ENCODE results near the gene CDIPT.

Gene CDIPT

GRCh38 chr16:29868396-29869009 lies 5.5 kb upstream of the CDIPT start:
- no peak overlapping the region for H2AFZ ChIP-seq (ENCODE audit: low read depth)
- no peaks in the 10 kb centered on the region for H3K79me2 ChIP-seq (ENCODE audit: insufficient read depth, low read depth)
- H3K9ac ChIP-seq = no peak overlapping the region
- H3K4me3 ChIP-seq (IDR thresholded peaks at IDR 0.05; ENCODE audit: insufficient read depth, low read depth, low read length) = no peak overlapping the region
- TF ChIP-seq CTCF (conservative IDR thresholded peaks at IDR 0.05; ENCODE audit: low read depth, low read length) = no peak
- H4K20me1 ChIP-seq (ENCODE audit: insufficient read depth) = no peaks in the 10 kb centered on the region
- no peak overlapping the region for H3K27ac ChIP-seq
- H3K36me3 ChIP-seq (ENCODE audit: insufficient read depth) = no peaks in the 10 kb centered on the region
- peaks cover 5% of the 10 kb centered on the region for H3K4me1 ChIP-seq (ENCODE audit: low read depth, poor library complexity, severe bottlenecking)
- H3K27me3 ChIP-seq (ENCODE audit: insufficient read depth, low read depth) = no peaks in the 10 kb centered on the region; the same call in 1 of the 2 replicates
- no peak overlapping the region for H3K4me2 ChIP-seq

- Histone ChIP-seq H3K4me2 (no peak overlapping the region), H3K79me2 (ENCODE audit: insufficient read depth, low read depth) (peaks cover 13% of the 10 kb centered on the region; the same call in 1 of the 2 replicates), H3K27ac (no peak overlapping the region), H4K20me1 (ENCODE audit: insufficient read depth) (no peaks in the 10 kb centered on the region), H3K4me3 (IDR thresholded peaks at IDR 0.05; ENCODE audit: insufficient read depth, low read depth, low read length) (no peak overlapping the region), H3K36me3 (ENCODE audit: insufficient read depth) (peaks cover 4% of the 10 kb centered on the region; the same call in 1 of the 2 replicates), H3K9ac (no peak overlapping the region), H2AFZ (ENCODE audit: low read depth) (0 out of 2 replicates have a peak overlapping the region, but pooled peaks have one; percentile 85), H3K4me1 (ENCODE audit: low read depth, poor library complexity, severe bottlenecking) (peaks cover 17% of the 10 kb centered on the region), H3K27me3 (ENCODE audit: insufficient read depth, low read depth) (no peaks in the 10 kb centered on the region; the same call in 1 of the 2 replicates)
- no peak for TF ChIP-seq CTCF (conservative IDR thresholded peaks at IDR 0.05; ENCODE audit: low read depth, low read length)
Measured at GRCh38 chr16:29864205-29864604, 1.2 kb upstream of the CDIPT start.

- Histone ChIP-seq H3K9ac (peak overlapping the region; percentile 85; the same call in 1 of the 2 replicates), H3K4me3 (IDR thresholded peaks at IDR 0.05; ENCODE audit: insufficient read depth, low read depth, low read length) (no peak overlapping the region), H3K4me1 (ENCODE audit: low read depth, poor library complexity, severe bottlenecking) (peaks cover 17% of the 10 kb centered on the region), H2AFZ (ENCODE audit: low read depth) (peak overlapping the region; percentile 85), H3K27me3 (ENCODE audit: insufficient read depth, low read depth) (no peaks in the 10 kb centered on the region; the same call in 1 of the 2 replicates), H3K27ac (no peak overlapping the region), H4K20me1 (ENCODE audit: insufficient read depth) (no peaks in the 10 kb centered on the region), H3K79me2 (ENCODE audit: insufficient read depth, low read depth) (peaks cover 13% of the 10 kb centered on the region; the same call in 1 of the 2 replicates), H3K4me2 (peak overlapping the region; percentile 99), H3K36me3 (ENCODE audit: insufficient read depth) (peaks cover 4% of the 10 kb centered on the region; the same call in 1 of the 2 replicates)
- no peak; the same call in 1 of the 2 replicates for TF ChIP-seq CTCF (conservative IDR thresholded peaks at IDR 0.05; ENCODE audit: low read depth, low read length)
Measured at GRCh38 chr16:29863669-29863984, 601 bp upstream of the CDIPT start.

GRCh38 chr16:29862383-29862883 lies 593 bp downstream of the CDIPT start:
- Histone ChIP-seq H3K9ac (peak overlapping the region; percentile 85), H3K4me1 (ENCODE audit: low read depth, poor library complexity, severe bottlenecking) (peaks cover 17% of the 10 kb centered on the region), H3K79me2 (ENCODE audit: insufficient read depth, low read depth) (peaks cover 13% of the 10 kb centered on the region; the same call in 1 of the 2 replicates), H3K4me3 (IDR thresholded peaks at IDR 0.05; ENCODE audit: insufficient read depth, low read depth, low read length) (no peak overlapping the region), H3K4me2 (peak overlapping the region; percentile 99), H3K27me3 (ENCODE audit: insufficient read depth, low read depth) (no peaks in the 10 kb centered on the region; the same call in 1 of the 2 replicates), H3K36me3 (ENCODE audit: insufficient read depth) (peaks cover 4% of the 10 kb centered on the region; the same call in 1 of the 2 replicates), H3K27ac (no peak overlapping the region), H2AFZ (ENCODE audit: low read depth) (peak overlapping the region; percentile 85), H4K20me1 (ENCODE audit: insufficient read depth) (no peaks in the 10 kb centered on the region)
- TF ChIP-seq CTCF (conservative IDR thresholded peaks at IDR 0.05; ENCODE audit: low read depth, low read length) = no peak
